Endodermal cell (in vitro differentiated cells): ENCODE data around the gene KIF21B. TPM values are rescaled to one million over a fixed set of nuclear protein-coding genes. Genes with fewer than 3 reads are reported as not detected.

Experiments used
- DNase-seq: peaks from one replicate; pipeline ENCODE4 v3.0.0-alpha.2; 2017
- H3K27ac ChIP-seq: 2 replicates; pipeline ENCODE4 v1.5.1; 2013; ENCODE audit warnings: mild to moderate bottlenecking, low read depth, low read length, moderate library complexity
- H3K27me3 ChIP-seq: 2 replicates; pipeline ENCODE4 v1.6.1; 2013; ENCODE audit warnings: mild to moderate bottlenecking, low read length, moderate library complexity; ENCODE audit not compliant: insufficient read depth, control insufficient read depth, poor library complexity, severe bottlenecking
- H3K36me3 ChIP-seq: 2 replicates; pipeline ENCODE4 v1.7.0; 2013; ENCODE audit warnings: mild to moderate bottlenecking, low read length, moderate library complexity; ENCODE audit not compliant: control insufficient read depth, insufficient read depth
- H3K4me1 ChIP-seq: one replicate; pipeline ENCODE4 v1.7.0; 2013; ENCODE audit warnings: low read length; ENCODE audit not compliant: control insufficient read depth, insufficient read depth
- H3K4me3 ChIP-seq: 2 replicates; pipeline ENCODE4 v1.5.1; 2013; ENCODE audit warnings: mild to moderate bottlenecking, low read length, moderate library complexity
- H3K9ac ChIP-seq: 2 replicates; pipeline ENCODE4 v1.6.1; 2013; ENCODE audit warnings: mild to moderate bottlenecking, low read length, moderate library complexity; ENCODE audit not compliant: poor library complexity, severe bottlenecking; ENCODE audit errors: extremely low read depth
- H3K9me3 ChIP-seq: 2 replicates; pipeline ENCODE4 v1.6.1; 2013; ENCODE audit warnings: mild to moderate bottlenecking, low read length, moderate library complexity; ENCODE audit not compliant: control insufficient read depth
- H3K27ac Mint-ChIP-seq: 2 replicates; pipeline ENCODE4 v1.8.0; 2020; ENCODE audit warnings: mixed read lengths
- H3K27me3 Mint-ChIP-seq: 2 replicates; pipeline ENCODE4 v1.8.0; 2021; ENCODE audit warnings: mild to moderate bottlenecking, mixed read lengths; ENCODE audit not compliant: insufficient read depth
- H3K36me3 Mint-ChIP-seq: 2 replicates; pipeline ENCODE4 v1.8.0; 2020; ENCODE audit warnings: low read depth, mixed read lengths
- H3K4me1 Mint-ChIP-seq: 2 replicates; pipeline ENCODE4 v1.8.0; 2020; ENCODE audit warnings: mixed read lengths
- H3K4me3 Mint-ChIP-seq: 2 replicates; pipeline ENCODE4 v1.8.0; 2020; ENCODE audit warnings: mild to moderate bottlenecking, moderate library complexity, mixed read lengths
- H3K9me3 Mint-ChIP-seq: 2 replicates; pipeline ENCODE4 v1.8.0; 2020; ENCODE audit warnings: mild to moderate bottlenecking, mixed read lengths
- CTCF ChIP-seq: fragments of 200-600 bp; sonication (generic); conservative IDR thresholded peaks from 2 replicates; pipeline ENCODE4 v1.5.0; 2021; ENCODE audit warnings: antibody characterized with exemption, mild to moderate bottlenecking
- WGBS, 2 experiments: methylation state at CpG; one replicate each; pipeline versions ENCODE4 v1.1.5 to v1.1.7; 2013; ENCODE audit warnings: missing lambda C conversion rate in 2 of 2, mixed read lengths in 1 of 2; ENCODE audit not compliant: insufficient coverage in 1 of 2, insufficient read length in 1 of 2; 5-methylcytosine and 5-hydroxymethylcytosine counted together
- total RNA-seq, 2 donors: library from RNA; stranded (reverse); fragmentation: NEBNext Ultra II Directional in 1 of 2; extraction: Animal tissue kit (Norgen Biotek cat#: 25700) in 1 of 2; gene quantifications; 2 replicates in 1 of 2; 3 replicates in 1 of 2; pipeline ENCODE4 v1.2.1, GENCODE V29; 2021

KIF21B gene
- total RNA-seq, 2 donors from 2014 or later, result 8.8 to 14.7 TPM

GRCh38 chr1:200985481-200985880, 38.0 kb downstream of the KIF21B start:
- Histone ChIP-seq H3K36me3 (no peaks in the 10 kb centered on the region), H3K4me3 (no peak overlapping the region), H3K4me1 (no peaks in the 10 kb centered on the region), H3K27me3 (no peaks in the 10 kb centered on the region), H3K9ac (no peak overlapping the region), H3K27ac (no peak overlapping the region), H3K9me3 (peaks cover 2% of the 10 kb centered on the region)
- H3K27ac Mint-ChIP-seq, result no peak overlapping the region
- no peak for DNase-seq
- peaks cover 3% of the 10 kb centered on the region for H3K9me3 Mint-ChIP-seq
- H3K4me1 Mint-ChIP-seq, result no peaks in the 10 kb centered on the region
- peaks cover 7% of the 10 kb centered on the region for H3K36me3 Mint-ChIP-seq
- H3K27me3 Mint-ChIP-seq, result no peaks in the 10 kb centered on the region
- H3K4me3 Mint-ChIP-seq, result no peak overlapping the region
- TF ChIP-seq CTCF, result no peak
- 88 to 100% methylated on average over 1 of the region's 1 CpG for WGBS, 2 experiments

GRCh38 chr1:200983035-200983561, 40.4 kb downstream of the KIF21B start:
- Mint-ChIP-seq H3K27me3 (no peaks in the 10 kb centered on the region), H3K4me3 (no peak overlapping the region), H3K4me1 (no peaks in the 10 kb centered on the region), H3K36me3 (peaks cover 12% of the 10 kb centered on the region), H3K9me3 (peaks cover 12% of the 10 kb centered on the region), H3K27ac (no peak overlapping the region)
- no peaks in the 10 kb centered on the region for H3K36me3 ChIP-seq
- no peaks in the 10 kb centered on the region for H3K27me3 ChIP-seq
- no peak overlapping the region for H3K4me3 ChIP-seq
- H3K27ac ChIP-seq, result no peak overlapping the region
- WGBS, 2 experiments, result 94 to 97% methylated on average over 9 to 12 of the region's 12 CpGs
- peaks cover 11% of the 10 kb centered on the region for H3K9me3 ChIP-seq
- H3K4me1 ChIP-seq, result no peaks in the 10 kb centered on the region
- no peak for TF ChIP-seq CTCF
- H3K9ac ChIP-seq, result no peak overlapping the region
- DNase-seq, result no peak

GRCh38 chr1:200982071-200982945, 41.2 kb downstream of the KIF21B start:
- Histone ChIP-seq H3K4me3 (no peak overlapping the region), H3K36me3 (no peaks in the 10 kb centered on the region), H3K4me1 (no peaks in the 10 kb centered on the region), H3K9ac (no peak overlapping the region), H3K9me3 (peaks cover 11% of the 10 kb centered on the region), H3K27ac (no peak overlapping the region), H3K27me3 (no peaks in the 10 kb centered on the region)
- 89 to 92% methylated on average over 10 to 19 of the region's 19 CpGs for WGBS, 2 experiments
- no peaks in the 10 kb centered on the region for H3K27me3 Mint-ChIP-seq
- no peak overlapping the region for H3K4me3 Mint-ChIP-seq
- H3K27ac Mint-ChIP-seq, result no peak overlapping the region
- H3K4me1 Mint-ChIP-seq, result no peaks in the 10 kb centered on the region
- no peak for TF ChIP-seq CTCF
- H3K36me3 Mint-ChIP-seq, result peaks cover 12% of the 10 kb centered on the region
- H3K9me3 Mint-ChIP-seq, result peaks cover 12% of the 10 kb centered on the region
- no peak for DNase-seq
